SK-N-SH treated with all-trans-retinoic acid at 6 μM for 48 hours (cell line): ENCODE measurements around the gene MEIOSIN.

Experiments used
- BACH2 ChIP-seq: fragments of 250-450 bp; sonication (Bioruptor Pico); IDR thresholded peaks from 2 replicates; pipeline ENCODE4 v1.9.0; 2021; ENCODE audit warnings: mild to moderate bottlenecking, borderline replicate concordance
- CSDC2 ChIP-seq: fragments of 250-450 bp; sonication (Bioruptor Pico); IDR thresholded peaks from 2 replicates; pipeline ENCODE4 v1.5.0; 2020; ENCODE audit warnings: mild to moderate bottlenecking, moderate library complexity
- GLIS3 ChIP-seq: fragments of 250-450 bp; sonication (Bioruptor Pico); IDR thresholded peaks from 2 replicates; pipeline ENCODE4 v1.5.0; 2020; ENCODE audit warnings: mild to moderate bottlenecking, moderate library complexity
- PATZ1 ChIP-seq: fragments of 250-450 bp; sonication (Bioruptor Pico); IDR thresholded peaks from 2 replicates; pipeline ENCODE4 v1.8.0; 2020; ENCODE audit warnings: mild to moderate bottlenecking, moderate library complexity, borderline replicate concordance
- PPARA ChIP-seq: fragments of 250-450 bp; sonication (Bioruptor Pico); IDR thresholded peaks from 2 replicates; pipeline ENCODE4 v1.5.0; 2020; ENCODE audit warnings: mild to moderate bottlenecking, borderline replicate concordance
- RARB ChIP-seq: fragments of 250-450 bp; sonication (Bioruptor Pico); IDR thresholded peaks from 2 replicates; pipeline ENCODE4 v1.8.0; 2021; ENCODE audit warnings: mild to moderate bottlenecking, moderate library complexity
- ZFP3 ChIP-seq: fragments of 250-450 bp; sonication (Bioruptor Pico); IDR thresholded peaks from 2 replicates; pipeline ENCODE4 v1.5.0; 2020; ENCODE audit warnings: mild to moderate bottlenecking, moderate library complexity
- ZNF565 ChIP-seq: fragments of 450-650 bp; formaldehyde crosslinking; conservative IDR thresholded peaks from 2 replicates; pipeline ENCODE4 v1.5.0; 2020; ENCODE audit warnings: low read depth, mild to moderate bottlenecking, moderate library complexity
- TF ChIP-seq, protein P1 (sequence below): fragments of 250-450 bp; sonication (Bioruptor Pico); IDR thresholded peaks from 2 replicates; pipeline ENCODE4 v1.5.1; 2020; ENCODE audit warnings: low read depth, mild to moderate bottlenecking, moderate library complexity

GRCh38 chr19:45712699-45713067 is 20.6 kb upstream of the MEIOSIN start:
- TF ChIP-seq PPARA (no peak), GLIS3 (CRISPR knock-in tag) (no peak), ZNF565 (CRISPR knock-in tag) (no peak), CSDC2 (CRISPR knock-in tag) (no peak), RARB (no peak), PATZ1 (CRISPR knock-in tag) (no peak), ZFP3 (CRISPR knock-in tag) (no peak), BACH2 (CRISPR knock-in tag) (no peak)
- TF ChIP-seq, protein P1, sequence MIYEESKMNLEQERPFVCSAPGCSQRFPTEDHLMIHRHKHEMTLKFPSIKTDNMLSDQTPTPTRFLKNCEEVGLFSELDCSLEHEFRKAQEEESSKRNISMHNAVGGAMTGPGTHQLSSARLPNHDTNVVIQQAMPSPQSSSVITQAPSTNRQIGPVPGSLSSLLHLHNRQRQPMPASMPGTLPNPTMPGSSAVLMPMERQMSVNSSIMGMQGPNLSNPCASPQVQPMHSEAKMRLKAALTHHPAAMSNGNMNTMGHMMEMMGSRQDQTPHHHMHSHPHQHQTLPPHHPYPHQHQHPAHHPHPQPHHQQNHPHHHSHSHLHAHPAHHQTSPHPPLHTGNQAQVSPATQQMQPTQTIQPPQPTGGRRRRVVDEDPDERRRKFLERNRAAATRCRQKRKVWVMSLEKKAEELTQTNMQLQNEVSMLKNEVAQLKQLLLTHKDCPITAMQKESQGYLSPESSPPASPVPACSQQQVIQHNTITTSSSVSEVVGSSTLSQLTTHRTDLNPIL (CRISPR knock-in tag) = no peak
